GM19099 (cell line): ENCODE results near the gene ZNF839.

Experiments
- POLR2A ChIP-seq: IDR thresholded peaks from 3 replicates; pipeline ENCODE4 v1.6.1; 2011; ENCODE audit warnings: low read depth; ENCODE audit not compliant: insufficient read length; ENCODE audit errors: extremely low read depth

ZNF839 gene

DNA sequence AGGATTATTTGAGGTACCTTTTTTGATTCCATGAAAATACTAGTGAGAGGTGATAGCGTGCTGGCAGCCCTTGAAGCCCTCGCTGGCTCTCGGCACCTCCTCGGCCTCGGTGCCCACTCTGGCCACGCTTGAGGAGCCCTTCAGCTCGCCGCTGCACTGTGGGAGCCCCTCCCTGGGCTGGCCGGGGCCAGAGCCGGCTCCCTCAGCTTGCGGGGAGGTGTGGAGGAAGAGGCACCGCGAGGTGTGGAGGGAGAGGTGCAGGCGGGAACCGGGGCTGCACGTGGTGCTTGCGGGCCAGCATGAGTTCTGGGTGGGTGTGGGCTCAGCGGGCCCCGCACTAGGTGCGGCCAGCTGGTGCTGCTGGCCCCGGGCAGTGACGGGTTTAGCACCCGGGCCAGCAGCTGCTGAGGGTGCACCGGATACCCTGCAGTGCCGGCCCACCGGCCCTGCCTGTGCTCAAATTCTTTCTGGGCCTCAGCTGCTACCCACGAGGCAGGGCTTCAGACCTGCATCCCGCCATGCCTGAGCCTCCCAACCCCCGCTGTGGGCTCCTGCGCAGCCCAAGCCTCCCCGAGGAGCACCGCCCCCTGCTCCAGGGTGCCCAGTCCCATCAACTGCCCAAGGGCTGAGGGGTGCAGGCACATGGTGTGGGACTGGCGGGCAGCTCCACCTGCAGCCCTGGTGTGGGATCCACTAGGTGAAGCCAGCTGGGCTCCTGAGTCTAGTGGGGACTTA is 21.9 kb upstream of the ZNF839 start:
- no peak for TF ChIP-seq POLR2A

DNA sequence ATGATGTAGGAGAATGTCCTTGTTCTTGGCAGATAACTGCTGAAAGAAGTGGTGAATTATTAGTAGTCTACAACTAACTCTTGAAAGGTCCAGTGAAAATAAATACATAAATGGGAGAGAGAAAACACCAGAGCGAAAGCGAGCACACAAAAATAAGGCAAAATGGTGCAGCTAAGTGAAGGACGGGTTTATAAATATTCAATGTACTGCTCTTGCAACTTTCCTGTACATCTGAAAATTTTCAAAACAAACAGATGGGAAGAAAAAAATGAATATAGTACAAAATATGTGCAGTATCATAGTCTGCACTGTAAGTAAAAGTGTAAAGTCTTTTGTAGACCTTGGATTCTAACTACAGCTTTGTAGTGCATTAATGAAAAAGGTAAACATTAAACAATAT is 15.9 kb upstream of the ZNF839 start:
- TF ChIP-seq POLR2A: no peak

DNA sequence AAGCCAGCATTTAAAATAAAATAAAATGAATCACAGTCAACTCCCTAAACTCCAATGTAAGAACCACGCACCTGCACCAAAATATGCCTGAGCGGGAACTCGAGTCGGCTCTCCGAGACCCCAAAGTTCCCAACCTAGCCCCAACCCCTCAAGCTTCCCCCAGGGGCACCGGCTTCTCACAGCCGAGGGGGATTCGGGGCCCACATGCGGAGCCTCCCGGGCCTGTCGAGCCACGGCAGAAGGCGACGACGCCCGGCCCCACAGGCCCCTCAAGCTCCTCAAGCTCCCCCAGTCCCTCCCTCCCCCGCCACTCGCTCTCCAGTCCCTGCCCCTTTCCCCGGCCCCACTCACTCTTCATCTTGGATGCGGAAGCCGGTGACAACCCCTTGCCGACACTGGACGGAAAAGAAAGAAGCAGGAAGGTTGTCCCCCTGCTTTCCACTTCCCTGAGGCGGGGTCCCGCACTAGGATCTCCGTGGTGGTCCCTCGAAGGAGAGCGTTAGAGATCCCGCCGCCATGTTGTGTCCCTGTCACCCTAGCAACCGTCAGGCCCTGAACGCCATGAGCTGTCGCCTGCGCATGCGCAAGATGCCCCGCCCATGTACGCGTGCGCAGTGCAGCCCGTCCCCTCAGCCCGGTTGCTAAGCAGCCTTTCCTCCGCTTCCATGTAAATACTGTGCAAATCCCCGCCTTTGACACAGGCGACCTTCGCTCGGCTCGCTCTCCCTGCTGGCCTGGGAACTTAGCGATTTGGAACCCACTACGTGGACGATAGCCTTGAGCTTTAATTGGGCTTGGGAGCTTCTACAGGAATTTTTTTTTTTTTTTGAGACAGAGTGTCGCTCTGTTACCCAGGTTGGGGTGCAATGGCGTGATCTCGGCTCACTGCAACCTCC is 14.7 kb upstream of the ZNF839 start, which contains the start of gene MOK:
MOK (minus strand) TSS at position 554 of the 896 bp plus-strand sequence; CDS start at position 358, 196 bp downstream.
- no peak for TF ChIP-seq POLR2A

DNA sequence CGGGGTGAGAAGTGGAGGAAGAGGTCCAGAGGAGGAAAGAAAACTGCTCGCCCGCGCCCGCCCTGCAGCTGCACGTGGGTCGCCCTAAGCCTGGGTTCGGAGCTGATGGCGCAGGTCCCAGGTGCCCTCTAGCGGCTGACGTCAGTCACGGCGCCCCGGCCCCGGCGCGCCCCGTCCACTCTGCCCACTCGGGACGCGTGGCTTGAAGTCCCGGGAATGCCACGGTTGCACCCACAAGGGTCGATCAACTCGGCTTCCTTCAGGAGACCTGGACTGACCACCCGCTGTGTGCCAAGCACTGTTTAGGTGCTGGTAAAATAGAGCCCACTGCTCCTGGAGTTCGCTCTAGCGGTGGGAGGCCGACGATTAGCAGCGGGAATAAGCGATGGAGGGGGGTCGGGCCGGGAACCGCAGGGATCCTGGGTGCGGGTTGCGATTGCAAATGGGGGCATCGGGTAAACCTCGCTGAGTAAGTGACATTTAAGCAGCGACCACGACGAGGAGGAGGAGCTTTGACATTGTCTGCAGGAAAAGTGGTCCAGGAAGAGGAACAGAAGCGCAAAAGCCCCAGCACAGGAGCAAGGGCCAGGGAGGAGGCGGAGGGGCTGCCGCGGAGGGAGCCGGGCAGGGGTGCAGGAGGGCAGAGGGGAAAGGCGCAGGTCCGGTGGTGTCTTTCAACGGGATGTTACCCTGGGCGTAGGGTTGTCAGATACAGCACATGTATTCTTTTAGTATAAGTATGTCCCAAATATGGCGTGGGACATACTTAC is 5.1 kb upstream of the ZNF839 start:
- TF ChIP-seq POLR2A: no peak

DNA sequence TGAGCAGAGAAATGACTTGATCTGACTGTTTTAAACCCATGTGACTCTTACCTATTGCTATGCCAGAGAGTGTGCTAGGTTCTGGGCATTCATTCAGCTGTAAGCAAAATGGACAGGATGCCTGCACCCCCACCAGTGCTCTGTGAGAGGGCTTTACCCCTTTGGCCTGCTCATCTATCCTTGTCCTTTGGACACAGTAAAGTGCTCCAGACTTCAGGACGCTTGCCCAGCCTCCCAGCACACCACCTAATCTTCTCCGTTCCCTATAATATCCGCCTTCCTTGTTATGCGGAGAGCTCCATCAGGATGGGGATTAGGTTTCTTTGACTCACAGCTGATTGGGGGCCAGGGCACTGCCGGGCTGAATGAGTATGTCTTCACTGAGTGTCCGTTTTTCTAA is 4.4 kb upstream of the ZNF839 start:
- no peak for TF ChIP-seq POLR2A

DNA sequence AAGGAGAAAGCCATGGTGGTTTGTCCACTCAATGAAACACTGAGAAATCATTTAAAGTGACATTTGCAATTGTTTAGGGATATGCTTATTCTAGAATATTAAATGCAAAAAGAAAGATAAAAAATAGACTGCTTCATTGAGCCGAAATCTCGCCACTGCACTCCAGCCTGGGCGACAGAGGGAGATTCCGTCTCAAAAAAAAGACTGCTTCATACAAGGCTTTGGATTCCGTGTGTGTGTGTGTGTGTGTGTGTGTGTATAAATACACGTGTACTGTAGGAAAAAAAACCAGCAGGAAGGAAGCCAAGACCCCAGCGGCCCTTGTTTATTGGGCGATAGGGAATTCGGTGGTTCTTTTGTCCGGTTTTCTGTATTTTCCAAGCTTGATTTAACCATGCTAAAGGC is 3.2 kb upstream of the ZNF839 start:
- no peak for TF ChIP-seq POLR2A

DNA sequence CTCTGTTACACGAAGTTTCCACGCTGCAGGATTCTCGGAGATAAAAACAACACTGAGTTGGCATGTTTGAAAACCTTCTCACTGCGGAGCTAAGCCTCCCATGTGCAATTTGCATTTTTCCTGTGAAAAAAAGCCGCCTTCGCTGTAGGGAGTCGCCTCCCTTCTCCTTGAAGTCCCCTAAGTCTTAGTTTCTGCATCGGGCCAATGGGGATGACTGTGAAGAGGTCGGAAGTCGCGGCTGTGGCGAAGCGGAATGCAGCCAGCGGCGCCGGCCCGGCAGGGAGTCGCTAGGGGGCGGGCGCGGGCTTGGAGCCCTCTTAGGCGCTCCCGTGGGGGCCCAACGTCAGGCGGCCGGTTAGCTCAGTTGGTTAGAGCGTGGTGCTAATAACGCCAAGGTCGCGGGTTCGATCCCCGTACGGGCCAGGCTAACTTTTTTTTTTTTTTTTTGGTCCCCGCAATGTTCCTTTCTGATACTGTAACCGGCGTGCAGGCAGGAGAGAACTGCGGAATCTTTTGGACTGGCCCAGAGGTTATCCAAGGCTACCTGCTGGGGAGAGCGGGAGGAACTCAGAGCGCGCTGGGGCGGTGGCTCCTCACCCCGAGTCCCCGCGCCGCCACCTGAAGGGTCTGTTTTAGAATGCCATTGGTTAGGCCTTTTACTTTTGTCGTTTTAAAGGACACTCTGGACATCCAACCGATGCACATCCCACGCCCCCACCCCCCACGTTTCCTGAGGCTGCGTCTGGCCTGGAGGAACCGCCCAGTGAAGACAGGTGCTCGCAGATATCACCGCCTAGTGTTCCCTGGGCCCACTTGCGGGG is 2.6 kb upstream of the ZNF839 start:
- TF ChIP-seq POLR2A: no peak

DNA sequence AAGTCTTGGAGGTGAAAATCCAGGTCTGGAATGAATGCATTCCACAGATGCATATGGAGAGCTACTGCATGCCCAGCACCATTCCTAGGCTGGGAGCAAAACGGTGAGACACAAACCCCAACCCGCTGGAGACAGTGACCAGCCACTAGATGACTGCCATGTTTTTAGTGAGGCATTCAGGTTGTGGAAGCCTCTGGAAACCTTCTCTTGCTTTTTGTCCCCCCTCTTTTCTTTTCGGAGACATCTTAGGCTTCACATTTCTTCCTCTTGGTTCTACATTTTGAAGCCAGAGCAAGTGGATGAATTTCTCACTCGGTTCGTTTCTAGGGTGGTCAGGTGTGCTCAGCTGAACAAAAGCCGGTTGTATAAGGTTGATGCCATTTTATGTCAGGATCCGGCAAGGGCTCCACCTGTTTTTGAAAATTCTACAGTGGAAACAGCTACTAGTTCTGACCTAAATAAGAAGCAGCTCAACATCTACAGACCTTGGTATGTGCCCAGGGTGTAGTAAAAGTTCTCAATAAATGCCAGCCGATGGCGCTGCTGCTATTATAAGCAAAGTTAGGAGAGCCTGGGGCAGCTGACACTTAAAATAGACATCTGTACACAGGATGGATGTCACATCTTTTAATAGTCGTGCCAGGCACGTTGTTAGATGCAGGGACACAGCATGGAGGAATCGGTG is 1.8 kb upstream of the ZNF839 start:
- TF ChIP-seq POLR2A: no peak

DNA sequence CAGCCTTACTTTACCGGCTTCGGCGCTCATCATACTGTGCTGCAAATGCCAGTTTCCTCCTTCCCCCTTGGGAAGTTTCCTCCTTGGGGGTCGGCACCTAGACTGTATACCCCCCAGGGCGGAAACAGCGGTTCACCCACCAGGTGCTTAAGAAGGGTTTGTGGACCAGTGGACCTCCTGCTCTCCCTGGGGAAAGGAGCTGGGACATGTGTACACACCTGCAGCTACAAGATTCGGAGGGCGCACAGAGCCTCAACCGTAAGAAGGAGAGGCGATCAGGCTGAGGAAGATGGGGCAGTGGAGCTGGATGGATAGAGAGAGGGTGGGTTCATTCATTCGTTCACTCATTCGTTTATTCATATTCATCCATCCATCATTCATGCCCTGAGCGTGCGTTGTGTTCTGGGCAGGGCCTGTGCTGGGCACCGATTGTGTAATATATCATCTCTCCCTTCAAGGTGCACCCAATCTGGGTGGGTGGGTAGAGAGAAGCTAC is 717 bp upstream of the ZNF839 start:
- no peak for TF ChIP-seq POLR2A

DNA sequence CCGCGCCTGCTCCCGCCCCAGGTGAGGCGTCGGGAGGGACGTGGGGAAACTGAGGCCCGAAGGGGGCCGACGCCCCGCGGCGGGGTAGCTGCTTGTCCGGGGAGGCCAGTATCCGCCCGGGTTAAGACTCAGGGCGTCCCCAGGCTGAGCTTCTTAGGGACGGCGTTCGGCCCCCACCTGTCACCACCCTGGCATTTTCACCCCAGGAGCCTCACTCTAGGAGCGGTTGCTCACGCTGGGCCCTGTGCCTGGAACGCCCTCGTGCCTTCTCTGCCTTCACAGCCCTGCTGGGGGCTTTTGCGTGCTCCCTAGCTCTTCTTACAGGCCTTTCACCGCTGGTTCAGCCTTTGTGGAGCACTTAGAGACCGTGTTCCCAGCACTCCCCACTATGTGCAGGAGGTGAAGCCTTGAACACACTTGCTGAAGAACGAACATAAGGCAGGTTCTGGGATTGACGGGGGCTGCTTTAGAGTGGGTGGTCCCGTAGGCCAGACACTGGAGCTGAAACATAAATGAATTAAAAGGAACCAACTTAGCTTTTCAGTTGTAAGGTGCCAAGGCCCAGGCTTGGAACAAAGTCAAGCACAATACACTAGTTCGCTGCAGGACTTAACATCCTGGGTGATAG is 601 bp downstream of the ZNF839 start:
- no peak for TF ChIP-seq POLR2A

DNA sequence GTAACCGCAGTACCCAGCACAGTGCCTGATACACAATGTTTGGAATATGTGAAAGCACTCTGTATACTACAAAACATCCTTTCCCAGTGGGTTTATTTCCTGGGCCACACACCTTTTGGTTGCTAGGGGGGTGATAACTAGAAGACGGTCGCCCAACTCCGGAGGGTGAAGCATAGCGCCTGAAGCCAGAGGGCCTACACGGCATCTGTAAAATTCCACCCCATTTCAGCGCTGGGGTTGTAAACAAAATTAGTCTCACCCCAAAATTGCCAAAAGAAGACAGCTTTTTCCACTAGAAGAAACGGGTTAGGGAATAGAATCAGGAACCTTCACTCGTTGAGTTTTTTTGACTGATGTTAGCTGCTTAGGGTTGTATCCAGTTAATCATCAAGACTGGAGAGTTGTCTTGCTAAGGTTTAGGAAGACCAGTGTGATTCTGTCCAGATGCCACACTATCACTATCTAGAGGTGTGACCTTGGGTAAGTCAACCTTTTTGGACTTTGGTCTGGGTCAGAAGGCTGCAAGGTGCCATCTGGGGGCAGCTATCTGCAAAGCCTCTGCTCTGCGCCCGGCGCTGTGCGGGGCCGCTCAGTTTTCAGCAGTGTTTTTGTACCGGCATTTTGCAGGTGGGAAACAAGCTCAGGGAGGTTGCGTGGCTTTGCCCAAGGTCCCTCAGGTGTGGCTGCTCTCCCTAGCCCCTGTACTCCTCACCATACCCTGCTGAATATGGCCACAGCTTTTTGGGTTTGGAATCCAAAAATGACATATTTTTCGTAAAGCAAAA is 1.3 kb downstream of the ZNF839 start:
- no peak for TF ChIP-seq POLR2A
